PC-3 (cell line): ENCODE results near the gene TMEM131L. TPM values are rescaled to one million over a fixed set of nuclear protein-coding genes. Genes with fewer than 3 reads are reported as not detected.

Source experiments
- ATAC-seq: fragments of 200-7000 bp; cut with Tn5 transposase; 2 replicates; pipeline ENCODE4 v1.9.1; 2020; ENCODE audit warnings: mild to moderate bottlenecking, moderate library complexity
- BruUV-seq: library from RNA; stranded (reverse); fragments of 400-500 nt; replicated peaks from 2 replicates; lab custom pipeline; 2021; lab: Mats Ljungman, UMichigan
- CTCF ChIA-PET: fragments of 300-600 bp; sonication (Branson Sonifier 250); formaldehyde crosslinking; loops from one replicate; lab custom pipeline; 2022; ENCODE audit warnings: antibody characterized with exemption; lab: Charles Lee
- POLR2A ChIA-PET: fragments of 300-600 bp; sonication (Branson Sonifier 250); formaldehyde crosslinking; loops from one replicate; lab custom pipeline; 2022; ENCODE audit warnings: antibody characterized with exemption; ENCODE audit not compliant: unreplicated experiment; lab: Charles Lee
- DNase-seq: peaks from one replicate; pipeline ENCODE4 v3.0.0-alpha.2; 2015
- H2AFZ ChIP-seq: fragments of 300-600 bp; sonication (generic); 2 replicates; pipeline ENCODE4 v1.6.0; 2016; ENCODE audit warnings: antibody characterized with exemption, low read length
- H3F3A ChIP-seq: fragments of 300-600 bp; sonication (generic); one replicate; pipeline ENCODE4 v1.6.0; 2017; ENCODE audit warnings: antibody characterized with exemption, low read length, control low read depth, mild to moderate bottlenecking; ENCODE audit not compliant: unreplicated experiment
- H3K27ac ChIP-seq: fragments of 300-600 bp; sonication (generic); 2 replicates; pipeline ENCODE4 v1.5.1; 2016; ENCODE audit warnings: mild to moderate bottlenecking, low read length
- H3K27me3 ChIP-seq: fragments of 300-600 bp; sonication (generic); 2 replicates; pipeline ENCODE4 v1.6.1; 2016; ENCODE audit warnings: low read length, mixed read lengths
- H3K36me3 ChIP-seq: fragments of 300-600 bp; sonication (generic); 2 replicates; pipeline ENCODE4 v1.6.1; 2016; ENCODE audit warnings: low read depth, mixed run types, low read length, mixed read lengths
- H3K4me1 ChIP-seq: fragments of 300-600 bp; sonication (generic); 2 replicates; pipeline ENCODE4 v1.5.1; 2016; ENCODE audit warnings: low read length; ENCODE audit not compliant: insufficient read depth
- H3K4me2 ChIP-seq: fragments of 300-600 bp; sonication (generic); 2 replicates; pipeline ENCODE4 v1.6.0; 2016; ENCODE audit warnings: low read length
- H3K4me3 ChIP-seq: fragments of 300-600 bp; sonication (generic); 2 replicates; pipeline ENCODE4 v1.5.1; 2016; ENCODE audit warnings: mild to moderate bottlenecking, low read length, mixed read lengths
- H3K79me2 ChIP-seq: fragments of 300-600 bp; sonication (generic); 2 replicates; pipeline ENCODE4 v1.6.1; 2017; ENCODE audit warnings: low read length, mixed read lengths
- H3K9ac ChIP-seq: fragments of 300-600 bp; sonication (generic); 2 replicates; pipeline ENCODE4 v1.6.0; 2016; ENCODE audit warnings: mild to moderate bottlenecking, low read length
- H3K9me2 ChIP-seq: fragments of 300-600 bp; sonication (generic); replicated peaks from 2 replicates; pipeline ENCODE4 v1.6.1; 2016; ENCODE audit warnings: mixed run types, low read length, mixed read lengths
- H3K9me3 ChIP-seq: fragments of 300-600 bp; sonication (generic); 2 replicates; pipeline ENCODE4 v1.6.1; 2016; ENCODE audit warnings: low read length, mixed read lengths
- H4K20me1 ChIP-seq: fragments of 300-600 bp; sonication (generic); 2 replicates; pipeline ENCODE4 v1.6.1; 2016; ENCODE audit warnings: low read length, mixed read lengths
- EZH2 ChIP-seq: fragments of 300-600 bp; sonication (generic); IDR thresholded peaks from one replicate; pipeline ENCODE4 v1.6.1; 2017; ENCODE audit warnings: antibody characterized with exemption, mild to moderate bottlenecking, low read length; ENCODE audit not compliant: unreplicated experiment
- EZH2phosphoT487 ChIP-seq: fragments of 300-600 bp; sonication (generic); IDR thresholded peaks from 2 replicates; pipeline ENCODE4 v1.6.1; 2018; ENCODE audit warnings: mild to moderate bottlenecking, antibody characterized with exemption, low read length, borderline replicate concordance
- intact Hi-C: fragments of 100-400 bp; cut with micrococcal nuclease; formaldehyde crosslinking; loops from 2 replicates; pipeline ENCODE4 v1.9.0; 2023
- total RNA-seq: library from RNA; depleted of rRNA; stranded (reverse); fragments of >200 nt; gene quantifications from 2 replicates; pipeline ENCODE4 v1.2.3, GENCODE V29; 2014
- TF ChIP-seq, protein P1 (sequence below): fragments of 300-600 bp; sonication (generic); conservative IDR thresholded peaks from 2 replicates; pipeline ENCODE4 v1.5.1; 2017; ENCODE audit warnings: antibody characterized with exemption, low read depth, mild to moderate bottlenecking, low read length

Gene TMEM131L
- total RNA-seq, 1 experiment from 2014 or later, result 7.7 TPM

DNA sequence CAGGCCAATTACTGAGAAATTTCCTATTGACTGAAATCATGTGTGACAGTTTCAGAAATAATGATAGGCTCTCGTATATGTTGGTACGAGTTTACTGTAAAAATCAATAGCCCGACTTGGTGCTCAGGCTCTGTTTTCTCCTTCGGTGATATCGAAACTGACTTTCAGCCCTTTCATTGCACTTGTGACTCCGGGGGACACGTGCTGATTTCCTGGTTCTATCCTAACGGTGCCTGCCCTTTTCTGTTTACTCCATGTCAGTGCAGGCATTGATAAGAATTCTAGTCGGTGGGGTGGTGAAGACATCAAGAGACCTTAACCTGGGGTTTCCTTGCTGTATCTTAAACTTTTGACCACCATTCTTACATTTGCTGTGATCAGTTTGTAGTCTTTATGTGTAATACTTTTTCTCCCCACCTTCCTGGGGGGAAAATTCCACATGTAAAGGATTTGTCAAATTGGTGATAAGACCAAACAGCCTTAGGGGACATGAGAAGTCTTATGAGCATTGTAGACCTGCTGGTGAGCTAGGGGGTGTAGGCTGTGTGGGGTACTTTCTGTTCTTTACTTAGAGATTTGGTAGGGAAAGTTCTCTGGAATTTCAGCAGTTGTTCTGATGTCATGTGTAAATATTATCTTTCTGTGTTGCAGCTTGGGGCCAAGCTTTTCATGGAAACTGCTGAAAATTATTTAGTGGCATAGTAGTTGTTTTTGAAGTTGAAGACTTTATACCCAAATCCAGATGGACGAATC lies 52.7 kb downstream of the TMEM131L start:
- CTCF ChIA-PET, result no interaction called here
- POLR2A ChIA-PET, result no interaction called here
- Histone ChIP-seq H3K79me2 (peaks cover 7% of the 10 kb centered on the region; the same call in 1 of the 2 replicates), H3K27me3 (no peaks in the 10 kb centered on the region), H3F3A (no peaks in the 10 kb centered on the region), H3K4me2 (no peak overlapping the region), H3K4me1 (peaks cover 7% of the 10 kb centered on the region), H3K9me2 (no peaks in the 10 kb centered on the region), H3K9me3 (no peaks in the 10 kb centered on the region), H3K27ac (no peak overlapping the region), H3K4me3 (no peak overlapping the region), H3K36me3 (no peaks in the 10 kb centered on the region), H4K20me1 (no peaks in the 10 kb centered on the region), H2AFZ (no peak overlapping the region), H3K9ac (no peak overlapping the region)
- intact Hi-C loops, result no loop called here
- ATAC-seq (no peak), DNase-seq (no peak)
- no peak for TF ChIP-seq EZH2
- TF ChIP-seq, protein P1, sequence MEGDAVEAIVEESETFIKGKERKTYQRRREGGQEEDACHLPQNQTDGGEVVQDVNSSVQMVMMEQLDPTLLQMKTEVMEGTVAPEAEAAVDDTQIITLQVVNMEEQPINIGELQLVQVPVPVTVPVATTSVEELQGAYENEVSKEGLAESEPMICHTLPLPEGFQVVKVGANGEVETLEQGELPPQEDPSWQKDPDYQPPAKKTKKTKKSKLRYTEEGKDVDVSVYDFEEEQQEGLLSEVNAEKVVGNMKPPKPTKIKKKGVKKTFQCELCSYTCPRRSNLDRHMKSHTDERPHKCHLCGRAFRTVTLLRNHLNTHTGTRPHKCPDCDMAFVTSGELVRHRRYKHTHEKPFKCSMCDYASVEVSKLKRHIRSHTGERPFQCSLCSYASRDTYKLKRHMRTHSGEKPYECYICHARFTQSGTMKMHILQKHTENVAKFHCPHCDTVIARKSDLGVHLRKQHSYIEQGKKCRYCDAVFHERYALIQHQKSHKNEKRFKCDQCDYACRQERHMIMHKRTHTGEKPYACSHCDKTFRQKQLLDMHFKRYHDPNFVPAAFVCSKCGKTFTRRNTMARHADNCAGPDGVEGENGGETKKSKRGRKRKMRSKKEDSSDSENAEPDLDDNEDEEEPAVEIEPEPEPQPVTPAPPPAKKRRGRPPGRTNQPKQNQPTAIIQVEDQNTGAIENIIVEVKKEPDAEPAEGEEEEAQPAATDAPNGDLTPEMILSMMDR, result no peak
- BruUV-seq, result no TSS peak

DNA sequence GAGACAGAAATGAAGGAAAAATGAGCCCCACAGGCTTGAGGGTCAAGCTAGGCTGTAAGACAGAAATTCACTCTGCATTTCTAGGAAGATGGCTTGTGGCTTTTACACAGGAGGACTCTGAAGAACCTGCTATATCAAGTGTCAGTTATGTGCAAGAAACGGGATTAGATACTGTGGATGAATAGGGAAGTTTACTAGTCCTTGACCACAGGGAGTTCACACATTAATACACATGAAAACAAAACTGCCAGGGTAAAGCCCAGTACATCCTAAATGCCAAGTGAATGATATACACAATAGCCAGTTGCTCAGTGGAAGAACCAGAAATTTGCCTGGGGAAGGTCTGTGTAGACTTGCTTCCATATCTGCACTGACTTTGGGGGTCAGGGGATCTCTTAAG lies 53.5 kb downstream of the TMEM131L start:
- Histone ChIP-seq H3K27ac (no peak overlapping the region), H3K9me2 (no peaks in the 10 kb centered on the region), H3F3A (no peaks in the 10 kb centered on the region), H3K79me2 (peaks cover 7% of the 10 kb centered on the region; the same call in 1 of the 2 replicates), H3K9me3 (no peaks in the 10 kb centered on the region), H3K36me3 (no peaks in the 10 kb centered on the region), H3K4me1 (no peaks in the 10 kb centered on the region), H2AFZ (no peak overlapping the region), H4K20me1 (no peaks in the 10 kb centered on the region), H3K9ac (no peak overlapping the region), H3K4me2 (no peak overlapping the region), H3K4me3 (no peak overlapping the region), H3K27me3 (no peaks in the 10 kb centered on the region)
- ChIA-PET POLR2A (no interaction called here), CTCF (no interaction called here)
- intact Hi-C loops, result no loop called here
- ATAC-seq (no peak), DNase-seq (no peak)
- no TSS peak for BruUV-seq
- no peak for TF ChIP-seq EZH2phosphoT487
- no peak for TF ChIP-seq EZH2
- TF ChIP-seq, protein P1, result no peak

DNA sequence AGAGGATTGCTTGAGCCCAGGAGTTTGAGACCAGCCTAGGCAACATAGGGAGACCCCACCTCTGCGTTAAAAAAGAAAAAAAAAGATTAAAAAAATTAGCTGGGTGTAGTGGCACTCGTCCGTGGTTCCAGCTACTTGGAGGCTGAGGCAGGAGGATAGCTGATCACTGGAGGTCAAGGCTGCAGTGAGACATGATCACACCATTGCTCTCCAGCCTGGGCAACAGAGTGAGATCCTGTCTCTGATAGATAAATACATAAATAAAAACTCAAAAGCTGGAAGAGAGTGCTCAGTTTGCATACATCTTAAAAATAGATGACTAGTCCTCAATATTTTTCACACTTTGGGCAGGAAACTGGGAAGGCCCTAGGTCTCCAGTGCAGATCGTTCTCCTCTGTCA lies 54.1 kb downstream of the TMEM131L start:
- H3K27me3 ChIP-seq, result no peaks in the 10 kb centered on the region
- H3F3A ChIP-seq, result no peaks in the 10 kb centered on the region
- H3K36me3 ChIP-seq, result no peaks in the 10 kb centered on the region
- H3K9ac ChIP-seq, result no peak overlapping the region
- no peak for DNase-seq
- ChIA-PET POLR2A (no interaction called here), CTCF (no interaction called here)
- no peaks in the 10 kb centered on the region for H4K20me1 ChIP-seq
- H3K9me3 ChIP-seq, result no peaks in the 10 kb centered on the region
- no peak for TF ChIP-seq EZH2phosphoT487
- TF ChIP-seq, protein P1, result no peak
- TF ChIP-seq EZH2, result no peak
- H3K79me2 ChIP-seq, result peaks cover 6% of the 10 kb centered on the region; the same call in 1 of the 2 replicates
- no peak overlapping the region for H3K4me2 ChIP-seq
- no peak overlapping the region for H2AFZ ChIP-seq
- BruUV-seq, result no TSS peak
- intact Hi-C loops, result no loop called here
- no peak for ATAC-seq
- no peaks in the 10 kb centered on the region for H3K9me2 ChIP-seq
- H3K27ac ChIP-seq, result no peak overlapping the region
- H3K4me1 ChIP-seq, result no peaks in the 10 kb centered on the region
- H3K4me3 ChIP-seq, result no peak overlapping the region
